Measurements from ENCODE around the gene OSR1.

GRCh38 chr2:19365126-19365525 is 6.7 kb upstream of the OSR1 start:
- TF ChIP-seq CTCF (IDR thresholded peaks at IDR 0.05 in 2 of 3, conservative IDR thresholded peaks at IDR 0.05 in 1 of 3; ENCODE audit: borderline replicate concordance in 1 of 3, insufficient read depth in 1 of 3, low read depth in 2 of 3, low read length in 2 of 3) (no peak), POLR2A (IDR thresholded peaks at IDR 0.05; ENCODE audit: borderline replicate concordance, extremely low read depth, insufficient read depth, insufficient read length) (no peak), REST (IDR thresholded peaks at IDR 0.05; ENCODE audit: low read depth) (no peak), ATF3 (IDR thresholded peaks at IDR 0.05) (no peak), POLR2AphosphoS5 (IDR thresholded peaks at IDR 0.05; ENCODE audit: low read depth, low read length) (no peak), EZH2 (IDR thresholded peaks at IDR 0.05) (no peak)

Data from HCT116 (cell line).